IMR-90 (cell line): ENCODE data around the gene ARHGEF7. TPM values are rescaled to one million over a fixed set of nuclear protein-coding genes. Genes with fewer than 3 reads are reported as not detected.

Source experiments
- ATAC-seq: fragments of 200-7000 bp; cut with Tn5 transposase; 2 replicates; pipeline ENCODE4 v1.9.1; 2020; ENCODE audit warnings: low read depth, mild to moderate bottlenecking, moderate library complexity
- BruUV-seq: library from RNA; stranded (reverse); fragments of 400-500 nt; replicated peaks from 2 replicates; lab custom pipeline; 2021; lab: Mats Ljungman, UMichigan
- CTCF ChIA-PET: fragments of 300-600 bp; formaldehyde crosslinking; extraction: SDS; loops from one replicate; lab custom pipeline; 2021; ENCODE audit warnings: antibody characterized with exemption; lab: Yijun Ruan, JAX
- POLR2A ChIA-PET: fragments of 300-600 bp; sonication (Branson Sonifier 250); formaldehyde crosslinking; loops from one replicate; lab custom pipeline; 2022; ENCODE audit warnings: antibody characterized with exemption; ENCODE audit not compliant: unreplicated experiment; lab: Charles Lee
- DNase-seq: peaks from one replicate; pipeline ENCODE4 v3.0.0; 2013
- H2AFZ ChIP-seq: replicated peaks from 2 replicates; pipeline ENCODE3; 2013; ENCODE audit warnings: low read length, mild to moderate bottlenecking; ENCODE audit not compliant: poor library complexity
- H2AK5ac ChIP-seq: 2 replicates; pipeline ENCODE4 v1.6.1; 2013; ENCODE audit warnings: low read depth, low read length, inconsistent platforms
- H2AK9ac ChIP-seq: replicated peaks from 2 replicates; pipeline ENCODE3; 2013; ENCODE audit warnings: mild to moderate bottlenecking, low read depth, low read length, moderate library complexity; ENCODE audit not compliant: poor library complexity
- H2BK120ac ChIP-seq: 2 replicates; pipeline ENCODE4 v1.6.1; 2013; ENCODE audit warnings: low read depth, low read length, inconsistent platforms
- H2BK15ac ChIP-seq: 3 replicates; pipeline ENCODE4 v1.6.1; 2013; ENCODE audit warnings: low read depth, low read length, inconsistent platforms
- H2BK20ac ChIP-seq: 2 replicates; pipeline ENCODE4 v1.6.1; 2013; ENCODE audit warnings: low read depth, mild to moderate bottlenecking, inconsistent platforms, low read length, moderate library complexity
- H2BK5ac ChIP-seq: 2 replicates; pipeline ENCODE4 v1.6.1; 2013; ENCODE audit warnings: mild to moderate bottlenecking, low read depth, low read length, inconsistent platforms; ENCODE audit not compliant: poor library complexity, severe bottlenecking
- H3K14ac ChIP-seq: replicated peaks from 2 replicates; pipeline ENCODE4 v1.6.1; 2013; ENCODE audit warnings: low read depth, low read length, inconsistent platforms
- H3K18ac ChIP-seq: 2 replicates; pipeline ENCODE4 v1.6.1; 2013; ENCODE audit warnings: low read depth, low read length, control low read depth
- H3K23ac ChIP-seq: 2 replicates; pipeline ENCODE4 v1.6.1; 2013; ENCODE audit warnings: low read depth, low read length, inconsistent platforms
- H3K27ac ChIP-seq: 2 replicates; pipeline ENCODE4 v1.5.1; 2013; ENCODE audit warnings: mild to moderate bottlenecking, control low read depth, low read length; ENCODE audit not compliant: insufficient read depth
- H3K27me3 ChIP-seq: 2 replicates; pipeline ENCODE4 v1.6.1; 2013; ENCODE audit warnings: low read length; ENCODE audit not compliant: control insufficient read depth, insufficient read depth
- H3K36me3 ChIP-seq: 2 replicates; pipeline ENCODE4 v1.6.1; 2013; ENCODE audit warnings: low read length, mixed read lengths; ENCODE audit not compliant: control insufficient read depth, insufficient read depth
- H3K4ac ChIP-seq: 2 replicates; pipeline ENCODE4 v1.6.1; 2013; ENCODE audit warnings: low read depth, low read length, inconsistent platforms
- H3K4me1 ChIP-seq: 2 replicates; pipeline ENCODE4 v1.6.1; 2013; ENCODE audit warnings: low read length, mixed read lengths; ENCODE audit not compliant: control insufficient read depth, insufficient read depth
- H3K4me2 ChIP-seq: 2 replicates; pipeline ENCODE4 v1.6.1; 2013; ENCODE audit warnings: low read depth, mild to moderate bottlenecking, control low read depth, low read length, moderate library complexity
- H3K4me3 ChIP-seq: 2 replicates; pipeline ENCODE4 v1.5.1; 2013; ENCODE audit warnings: low read depth, mild to moderate bottlenecking, control low read depth, low read length, moderate library complexity; ENCODE audit not compliant: insufficient read depth
- H3K56ac ChIP-seq: 2 replicates; pipeline ENCODE4 v1.6.1; 2013; ENCODE audit warnings: low read length, inconsistent platforms; ENCODE audit not compliant: insufficient read depth; ENCODE audit errors: extremely low read depth
- H3K79me1 ChIP-seq, 2 experiments: 2 replicates each; pipeline ENCODE4 v1.6.1; 2013; ENCODE audit warnings: low read length in 2 of 2, inconsistent platforms in 1 of 2, low read depth in 1 of 2
- H3K9ac ChIP-seq: 2 replicates; pipeline ENCODE4 v1.6.1; 2013; ENCODE audit warnings: low read depth, low read length, control low read depth
- H3K9me1 ChIP-seq: 2 replicates; pipeline ENCODE4 v1.6.1; 2013; ENCODE audit warnings: low read length, inconsistent platforms; ENCODE audit not compliant: insufficient read depth
- H3K9me3 ChIP-seq: 2 replicates; pipeline ENCODE4 v1.6.1; 2013; ENCODE audit warnings: low read length; ENCODE audit not compliant: control insufficient read depth, insufficient read depth
- H4K20me1 ChIP-seq: 2 replicates; pipeline ENCODE4 v1.6.1; 2013; ENCODE audit warnings: low read length, inconsistent platforms; ENCODE audit not compliant: insufficient read depth
- H4K5ac ChIP-seq: 2 replicates; pipeline ENCODE4 v1.6.1; 2013; ENCODE audit warnings: mild to moderate bottlenecking, low read depth, low read length, control low read depth
- H4K8ac ChIP-seq, 2 experiments: 2 replicates each; pipeline ENCODE4 v1.6.1; 2013; ENCODE audit warnings: low read depth in 2 of 2, low read length in 2 of 2, control low read depth in 1 of 2, inconsistent platforms in 1 of 2
- H4K91ac ChIP-seq: 2 replicates; pipeline ENCODE4 v1.6.1; 2013; ENCODE audit warnings: low read depth, low read length, inconsistent platforms; ENCODE audit not compliant: insufficient read depth
- BHLHE40 ChIP-seq: fragments of 150-350 bp; IDR thresholded peaks from 2 replicates; pipeline ENCODE4 v1.6.1; 2016; ENCODE audit warnings: mild to moderate bottlenecking, low read depth, low read length
- CEBPB ChIP-seq: IDR thresholded peaks from 2 replicates; pipeline ENCODE4 v1.6.1; 2012; ENCODE audit warnings: low read depth, low read length, improper control_type of control experiment
- CHD1 ChIP-seq: IDR thresholded peaks from 2 replicates; pipeline ENCODE4 v1.6.1; 2012; ENCODE audit warnings: low read depth, low read length, improper control_type of control experiment
- CTCF ChIP-seq: conservative IDR thresholded peaks from 2 replicates; pipeline ENCODE4 v1.5.1; 2012; ENCODE audit warnings: mild to moderate bottlenecking, low read depth, low read length, improper control_type of control experiment
- MAFK ChIP-seq: IDR thresholded peaks from 2 replicates; pipeline ENCODE4 v1.6.1; 2012; ENCODE audit warnings: low read depth, low read length, improper control_type of control experiment
- MAZ ChIP-seq: IDR thresholded peaks from 2 replicates; pipeline ENCODE4 v1.6.1; 2012; ENCODE audit warnings: low read depth, mild to moderate bottlenecking, low read length, improper control_type of control experiment, moderate library complexity, borderline replicate concordance
- NFE2L2 ChIP-seq: fragments of 150-350 bp; IDR thresholded peaks from 2 replicates; pipeline ENCODE4 v1.6.1; 2016; ENCODE audit warnings: low read depth, mild to moderate bottlenecking, low read length
- POLR2A ChIP-seq: IDR thresholded peaks from 2 replicates; pipeline ENCODE4 v1.6.1; 2012; ENCODE audit warnings: mild to moderate bottlenecking, low read depth, low read length
- RAD21 ChIP-seq: IDR thresholded peaks from 2 replicates; pipeline ENCODE4 v1.6.1; 2012; ENCODE audit warnings: low read length, improper control_type of control experiment
- RCOR1 ChIP-seq: IDR thresholded peaks from 2 replicates; pipeline ENCODE4 v1.6.1; 2012; ENCODE audit warnings: mild to moderate bottlenecking, low read length, improper control_type of control experiment; ENCODE audit not compliant: insufficient replicate concordance
- SMC3 ChIP-seq: fragments of 150-350 bp; IDR thresholded peaks from 2 replicates; pipeline ENCODE4 v1.6.1; 2016; ENCODE audit warnings: low read depth, mild to moderate bottlenecking, antibody characterized with exemption, low read length, moderate library complexity
- USF2 ChIP-seq: fragments of 150-350 bp; IDR thresholded peaks from 2 replicates; pipeline ENCODE4 v1.6.1; 2017; ENCODE audit warnings: mild to moderate bottlenecking, antibody characterized with exemption, low read length, low read depth
- WGBS, 2 experiments: methylation state at CpG; one replicate each; pipeline versions ENCODE4 v1.1.5 to v1.1.7; 2013; ENCODE audit warnings: missing lambda C conversion rate in 2 of 2; ENCODE audit not compliant: insufficient read length in 1 of 2; ENCODE audit errors: extremely low coverage in 2 of 2; 5-methylcytosine and 5-hydroxymethylcytosine counted together
- dilution Hi-C: fragments of 300-500 bp; cut with HindIII; formaldehyde crosslinking; loops from one replicate; pipeline ENCODE4 v1.14.3; 2018; ENCODE audit warnings: low sequenced_read_pairs; ENCODE audit not compliant: unreplicated experiment
- in situ Hi-C: fragments of 300-500 bp; cut with MboI; formaldehyde crosslinking; loops from 3 replicates; pipeline ENCODE4 v1.14.3; 2019; ENCODE audit warnings: low sequenced_read_pairs, inconsistent platforms, mixed read lengths
- intact Hi-C: fragments of 100-400 bp; cut with micrococcal nuclease; formaldehyde crosslinking; loops from 2 replicates; pipeline ENCODE4 v1.10.0; 2022
- polyA plus RNA-seq, 3 experiments: library from polyadenylated mRNA; depleted of rRNA; stranded (reverse); fragments of >200 nt; gene quantifications; 2 replicates each; pipeline ENCODE4 v1.2.3, GENCODE V29; 2012; ENCODE audit warnings: low replicate concordance in 1 of 3
- total RNA-seq: library from RNA; depleted of rRNA; stranded (reverse); fragments of >200 nt; gene quantifications from 2 replicates; pipeline ENCODE4 v1.2.3, GENCODE V29; 2012

Gene ARHGEF7
- total and polyA plus RNA-seq, 2 of the 4 experiments (the other 2 are of a cell fraction) = 32.9 to 59.0 TPM

- no peak for TF ChIP-seq CEBPB
- no peak for TF ChIP-seq USF2
- no peak for TF ChIP-seq MAFK
- no peak for TF ChIP-seq RAD21
Measured at GRCh38 chr13:111115061-111115964, at the start of gene ARHGEF7 (continued).

- H3K27me3 ChIP-seq = peaks cover 26% of the 10 kb centered on the region
- DNase-seq (no peak), ATAC-seq (no peak)
- no peak overlapping the region for H2BK120ac ChIP-seq
- no peak overlapping the region for H2BK5ac ChIP-seq
- no peaks in the 10 kb centered on the region for H3K79me1 ChIP-seq
- H4K8ac ChIP-seq = no peak overlapping the region
- H3K56ac ChIP-seq = no peak overlapping the region
- intact Hi-C loops = loop anchor here (2.0 to 10.0 kb wide), 2 partner anchors 157 to 1379 kb away; no protein-coding TSS in a partner anchor
- 0 out of 2 replicates have a peak, but pooled peaks cover 2% of the 10 kb centered on the region for H3K9me3 ChIP-seq
- H3K4me1 ChIP-seq = no peaks in the 10 kb centered on the region
- in situ Hi-C loops = no loop called here
- no peaks in the 10 kb centered on the region for H3K36me3 ChIP-seq
- H3K14ac ChIP-seq = no peak overlapping the region
- H3K9me1 ChIP-seq = no peaks in the 10 kb centered on the region
- no TSS peak for BruUV-seq
- no peak overlapping the region for H3K9ac ChIP-seq
- dilution Hi-C loops = no loop called here
- no peaks in the 10 kb centered on the region for H4K20me1 ChIP-seq
- H3K18ac ChIP-seq = no peak overlapping the region
- 100% methylated on average over 1 of the region's 12 CpGs; no CpG with 5 or more reads in 1 of the 2 experiments for WGBS, 2 experiments
- ChIA-PET POLR2A (no interaction called here), CTCF (no interaction called here)
- no peak overlapping the region for H3K4me3 ChIP-seq
- no peak overlapping the region for H3K23ac ChIP-seq
- no peak overlapping the region for H3K27ac ChIP-seq
- no peak overlapping the region for H4K5ac ChIP-seq
- H3K4me2 ChIP-seq = no peak overlapping the region
- no peak overlapping the region for H2BK20ac ChIP-seq
- no peak overlapping the region for H2AFZ ChIP-seq
- H2AK5ac ChIP-seq = no peak overlapping the region
- peak overlapping the region; percentile 5 for H2AK9ac ChIP-seq
- no peak overlapping the region for H4K91ac ChIP-seq
- no peak overlapping the region for H2BK15ac ChIP-seq
- H3K4ac ChIP-seq = no peak overlapping the region
- TF ChIP-seq CTCF (no peak), USF2 (no peak), POLR2A (no peak), MAFK (no peak), MAZ (no peak), NFE2L2 (no peak), BHLHE40 (no peak), SMC3 (no peak), CHD1 (no peak), RAD21 (no peak), RCOR1 (no peak)
Measured at GRCh38 chr13:111065698-111066097, 49.4 kb upstream of the ARHGEF7 start.
